ENCODE results near the gene CERKL.

CERKL gene

DNA sequence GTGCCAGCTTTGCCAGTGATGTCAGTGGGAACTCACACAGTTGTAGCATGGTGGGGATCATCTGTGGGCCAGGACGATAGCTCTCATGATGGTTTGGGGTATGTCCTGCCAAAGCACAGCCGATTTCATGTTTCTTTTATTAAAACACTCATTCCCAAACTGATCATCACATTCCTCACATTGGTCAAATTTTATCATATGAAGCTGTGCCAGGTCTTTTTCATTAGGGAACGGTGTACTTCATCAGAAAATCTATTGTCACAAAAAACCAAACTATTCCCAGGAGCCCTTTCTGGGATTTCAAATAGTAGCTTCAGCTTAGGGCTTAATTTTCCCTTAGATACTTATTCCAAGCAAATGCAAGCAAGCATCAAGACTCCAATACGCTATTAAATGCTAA, 157.7 kb downstream of the CERKL start:
- no peak for DNase-seq
